HepG2 (cell line): ENCODE data around the gene FGF14. TPM values are rescaled to one million over a fixed set of nuclear protein-coding genes. Genes with fewer than 3 reads are reported as not detected.

Source experiments
- ATAC-seq: fragments of 200-7000 bp; cut with Tn5 transposase; 3 replicates; pipeline ENCODE4 v1.9.1; 2020; ENCODE audit warnings: mild to moderate bottlenecking, moderate library complexity
- BruUV-seq: library from RNA; stranded (reverse); fragments of 400-500 nt; replicated peaks from 2 replicates; lab custom pipeline; 2021; lab: Mats Ljungman, UMichigan
- CTCF ChIA-PET: fragments of 300-600 bp; formaldehyde crosslinking; extraction: SDS; loops from one replicate; lab custom pipeline; 2021; ENCODE audit warnings: low total read pairs, inconsistent platforms, low intra/inter-chr PET ratio; lab: Yijun Ruan, JAX
- POLR2A ChIA-PET: fragments of 350-600 bp; sonication (Branson Sonifier 250); formaldehyde crosslinking; loops from one replicate; lab custom pipeline; 2020; ENCODE audit warnings: antibody characterized with exemption, inconsistent platforms; lab: Yijun Ruan, JAX
- DNase-seq: peaks from one replicate; pipeline ENCODE4 v3.0.0-alpha.2; 2015; ENCODE audit warnings: low spot score
- FAIRE-seq: peaks from 3 replicates; lab custom pipeline; 2011; peaks lifted over from hg19 to GRCh38; lab: Jason Lieb, UNC
- H2AFZ ChIP-seq: one replicate; pipeline ENCODE4 v1.6.1; 2011; ENCODE audit warnings: low read length, inconsistent platforms
- H3K27ac ChIP-seq: fragments of 300-600 bp; 3 replicates; pipeline ENCODE4 v1.8.0; 2011; ENCODE audit warnings: mixed run types, mild to moderate bottlenecking, mixed read lengths, low read length, inconsistent platforms; ENCODE audit not compliant: insufficient read depth; ENCODE audit errors: extremely low read length
- H3K27me3 ChIP-seq, 2 experiments: fragments of 200-600 bp in 1 of 2; 2 replicates in 1 of 2; 3 replicates in 1 of 2; pipeline versions ENCODE4 v1.6.0 to v1.8.0; 2011; ENCODE audit warnings: low read length in 2 of 2, mild to moderate bottlenecking in 2 of 2, moderate library complexity in 2 of 2, inconsistent platforms in 1 of 2; ENCODE audit not compliant: insufficient read depth in 2 of 2, control insufficient read depth in 1 of 2
- H3K36me3 ChIP-seq, 2 experiments: fragments of 200-600 bp in 1 of 2; replicated peaks in 1 of 2; 2 replicates in 1 of 2; 3 replicates in 1 of 2; pipeline versions ENCODE4 v1.5.1 to v1.8.0; 2011; ENCODE audit warnings: low read length in 2 of 2, inconsistent platforms in 1 of 2; ENCODE audit not compliant: insufficient read depth in 2 of 2, control insufficient read depth in 1 of 2
- H3K4me1 ChIP-seq: 2 replicates; pipeline ENCODE4 v1.5.1; 2012; ENCODE audit warnings: low read length, inconsistent platforms; ENCODE audit not compliant: insufficient read depth
- H3K4me2 ChIP-seq: 2 replicates; pipeline ENCODE4 v1.6.0; 2011; ENCODE audit warnings: low read depth, low read length, inconsistent platforms
- H3K4me3 ChIP-seq, 3 experiments: fragments of 200-600 bp in 1 of 3; sonication (generic), shearing (Covaris generic) in 1 of 3; replicated peaks in 1 of 3; 2 replicates each; pipeline ENCODE4 v1.5.1; 2011 to 2016; ENCODE audit warnings: low read length in 3 of 3, inconsistent platforms in 2 of 3, low read depth in 2 of 3, mild to moderate bottlenecking in 2 of 3, control low read depth in 1 of 3, mixed read lengths in 1 of 3; ENCODE audit not compliant: insufficient read depth in 1 of 3
- H3K79me2 ChIP-seq: one replicate; pipeline ENCODE4 v1.6.1; 2011; ENCODE audit warnings: low read length, inconsistent platforms; ENCODE audit not compliant: insufficient read depth
- H3K9ac ChIP-seq: 2 replicates; pipeline ENCODE4 v1.6.0; 2011; ENCODE audit warnings: mild to moderate bottlenecking, low read depth, low read length, inconsistent platforms; ENCODE audit not compliant: insufficient read depth
- H3K9me3 ChIP-seq: 2 replicates; pipeline ENCODE4 v1.5.1; 2012; ENCODE audit warnings: mild to moderate bottlenecking, low read length
- H4K20me1 ChIP-seq: 2 replicates; pipeline ENCODE4 v1.6.0; 2011; ENCODE audit warnings: inconsistent platforms, mild to moderate bottlenecking, low read length, moderate library complexity; ENCODE audit not compliant: insufficient read depth
- AGO2 ChIP-seq: fragments of 200-400 bp; formaldehyde crosslinking; optimal IDR thresholded peaks from 2 replicates; pipeline ENCODE3; 2017; ENCODE audit warnings: mild to moderate bottlenecking, low read depth, low read length, moderate library complexity
- ATF7 ChIP-seq, 2 experiments: fragments of 450-650 bp in 1 of 2; sonication (generic) in 1 of 2; formaldehyde crosslinking in 1 of 2; IDR thresholded peaks; 2 replicates each; pipeline versions ENCODE4 v1.4.0 to v1.6.1; 2016 to 2020; ENCODE audit warnings: antibody characterized with exemption in 1 of 2, mild to moderate bottlenecking in 1 of 2, missing genetic modification reagents in 1 of 2
- EP300 ChIP-seq, 3 experiments: sonication (generic) in 1 of 3; formaldehyde crosslinking in 1 of 3; IDR thresholded peaks; 2 replicates each; pipeline versions ENCODE4 v1.5.1 to v1.6.1; 2011 to 2020; ENCODE audit warnings: low read depth in 2 of 3, low read length in 2 of 3, borderline replicate concordance in 1 of 3, improper control_type of control experiment in 1 of 3, mild to moderate bottlenecking in 1 of 3, missing genetic modification reagents in 1 of 3, moderate library complexity in 1 of 3
- PHF21A ChIP-seq: sonication (generic); formaldehyde crosslinking; IDR thresholded peaks from 2 replicates; pipeline ENCODE4 v1.5.0; 2020; ENCODE audit warnings: mild to moderate bottlenecking, missing genetic modification reagents
- SMC3 ChIP-seq: IDR thresholded peaks from 2 replicates; pipeline ENCODE4 v1.6.1; 2011; ENCODE audit warnings: low read length, improper control_type of control experiment
- ZNF510 ChIP-seq: sonication (generic); formaldehyde crosslinking; IDR thresholded peaks from 2 replicates; pipeline ENCODE4 v1.4.0; 2020; ENCODE audit warnings: low read depth, mild to moderate bottlenecking, missing genetic modification reagents
- WGBS: methylation state at CpG from one replicate; pipeline ENCODE4 v1.1.6; 2017; ENCODE audit warnings: low lambda C conversion rate; 5-methylcytosine and 5-hydroxymethylcytosine counted together
- in situ Hi-C: cut with HindIII; loops from 2 replicates; pipeline ENCODE4 v1.10.0; 2017; ENCODE audit warnings: low pct_unique_long_range_greater_than_20kb; ENCODE audit not compliant: extremely low pct_ligation_motif_present
- intact Hi-C: fragments of 100-400 bp; cut with micrococcal nuclease; formaldehyde crosslinking; loops from one replicate; pipeline ENCODE4 v1.10.0; 2022; ENCODE audit not compliant: unreplicated experiment
- polyA plus RNA-seq, 8 experiments: library from polyadenylated mRNA; depleted of rRNA in 3 of 8; stranded (reverse) in 7 of 8; unstranded in 1 of 8; fragments of >200 nt; fragmentation: Illumina TruSeq in 4 of 8; extraction: Trizol in 4 of 8; gene quantifications; 2 replicates each; pipeline versions ENCODE4 v1.2.1 to v1.2.3, GENCODE V29; 2011 to 2016; ENCODE audit warnings: low read depth in 4 of 8, missing spikeins in 1 of 8, mixed read lengths in 1 of 8; ENCODE audit not compliant: insufficient read depth in 1 of 8
- total RNA-seq, 5 experiments: library from RNA; depleted of rRNA; stranded (reverse); fragments of >200 nt; fragmentation: Illumina TruSeq; extraction: Trizol; gene quantifications; 2 replicates each; pipeline ENCODE4 v1.2.3, GENCODE V29; 2016; ENCODE audit warnings: low read depth in 1 of 5
- TF ChIP-seq, protein P1 (sequence below): sonication (generic); formaldehyde crosslinking; IDR thresholded peaks from 2 replicates; pipeline ENCODE4 v1.4.0; 2020; ENCODE audit warnings: missing genetic modification reagents, mild to moderate bottlenecking, borderline replicate concordance

Gene FGF14
- total and polyA plus RNA-seq, 2 of the 13 experiments (the other 11 are each of a cell fraction or from before 2014, with no cell fraction given): not detected

DNA sequence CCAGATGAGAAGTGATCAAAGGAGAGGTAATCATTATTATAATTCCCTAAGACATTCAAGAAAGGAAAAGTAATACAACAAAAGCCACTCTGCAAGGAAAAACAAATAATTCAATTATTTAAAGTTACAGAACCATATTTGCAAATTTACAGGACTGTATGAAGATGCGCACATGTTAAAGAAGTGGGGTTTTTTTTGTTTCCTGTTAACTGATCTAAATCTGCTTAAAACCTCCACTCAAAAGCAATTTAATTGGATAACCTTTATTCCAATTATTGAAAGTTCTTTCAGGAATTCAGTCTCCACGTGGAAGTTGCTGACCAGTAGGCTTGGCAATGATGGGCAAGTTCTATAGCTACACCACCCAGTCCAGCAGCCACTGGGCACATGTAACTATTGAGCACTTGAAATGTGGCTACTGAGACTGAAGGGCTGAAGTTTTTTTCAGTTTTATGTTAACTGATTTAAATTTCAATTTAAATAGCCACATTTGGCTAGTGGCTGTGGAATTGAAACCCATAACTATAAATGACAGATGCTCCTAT lies 232.3 kb downstream of the FGF14 start:
- no peak overlapping the region for H3K9ac ChIP-seq
- BruUV-seq: no TSS peak

More for the DNA sequence above, 232.3 kb downstream of the FGF14 start:
- CTCF ChIA-PET: no interaction called here
- TF ChIP-seq, protein P1, sequence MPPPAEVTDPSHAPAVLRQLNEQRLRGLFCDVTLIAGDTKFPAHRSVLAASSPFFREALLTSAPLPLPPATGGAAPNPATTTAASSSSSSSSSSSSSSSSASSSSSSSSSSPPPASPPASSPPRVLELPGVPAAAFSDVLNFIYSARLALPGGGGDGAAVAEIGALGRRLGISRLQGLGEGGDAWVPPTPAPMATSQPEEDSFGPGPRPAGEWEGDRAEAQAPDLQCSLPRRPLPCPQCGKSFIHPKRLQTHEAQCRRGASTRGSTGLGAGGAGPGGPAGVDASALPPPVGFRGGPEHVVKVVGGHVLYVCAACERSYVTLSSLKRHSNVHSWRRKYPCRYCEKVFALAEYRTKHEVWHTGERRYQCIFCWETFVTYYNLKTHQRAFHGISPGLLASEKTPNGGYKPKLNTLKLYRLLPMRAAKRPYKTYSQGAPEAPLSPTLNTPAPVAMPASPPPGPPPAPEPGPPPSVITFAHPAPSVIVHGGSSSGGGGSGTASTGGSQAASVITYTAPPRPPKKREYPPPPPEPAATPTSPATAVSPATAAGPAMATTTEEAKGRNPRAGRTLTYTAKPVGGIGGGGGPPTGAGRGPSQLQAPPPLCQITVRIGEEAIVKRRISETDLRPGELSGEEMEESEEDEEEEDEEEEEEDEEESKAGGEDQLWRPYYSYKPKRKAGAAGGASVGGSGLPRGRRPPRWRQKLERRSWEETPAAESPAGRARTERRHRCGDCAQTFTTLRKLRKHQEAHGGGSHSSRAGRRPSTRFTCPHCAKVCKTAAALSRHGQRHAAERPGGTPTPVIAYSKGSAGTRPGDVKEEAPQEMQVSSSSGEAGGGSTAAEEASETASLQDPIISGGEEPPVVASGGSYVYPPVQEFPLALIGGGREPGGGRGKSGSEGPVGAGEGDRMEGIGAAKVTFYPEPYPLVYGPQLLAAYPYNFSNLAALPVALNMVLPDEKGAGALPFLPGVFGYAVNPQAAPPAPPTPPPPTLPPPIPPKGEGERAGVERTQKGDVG (CRISPR knock-in tag): no peak
- TF ChIP-seq PHF21A (CRISPR knock-in tag): no peak
- TF ChIP-seq AGO2: no peak
- no peak for TF ChIP-seq EP300 (IDR thresholded peaks at IDR 0.05; ENCODE audit: low read depth in 2 of 2, low read length in 2 of 2)
- TF ChIP-seq EP300 (CRISPR knock-in tag; IDR thresholded peaks at IDR 0.05; ENCODE audit: borderline replicate concordance): no peak
- no peak for TF ChIP-seq SMC3
- TF ChIP-seq ATF7 (IDR thresholded peaks at IDR 0.05): no peak
- no peak for TF ChIP-seq ATF7 (CRISPR knock-in tag; IDR thresholded peaks at IDR 0.05)
- no peak for TF ChIP-seq ZNF510 (CRISPR knock-in tag)
- WGBS: 46% methylated on average over 2 of the region's 2 CpGs
- POLR2A ChIA-PET: no interaction called here
- intact Hi-C loops: no loop called here
- Histone ChIP-seq H3K27me3 (no peaks in the 10 kb centered on the region), H3K27ac (no peak overlapping the region), H3K9me3 (no peaks in the 10 kb centered on the region), H3K79me2 (no peaks in the 10 kb centered on the region), H3K4me2 (no peak overlapping the region), H3K36me3 (no peaks in the 10 kb centered on the region), H2AFZ (no peak overlapping the region), H4K20me1 (no peaks in the 10 kb centered on the region), H3K4me1 (no peaks in the 10 kb centered on the region), H3K4me3 (no peak overlapping the region)
- in situ Hi-C loops: no loop called here
- ATAC-seq (no peak), FAIRE-seq (no peak), DNase-seq (no peak)
